Body of pancreas (tissue), 4 donors: ENCODE data around the gene IGSF21.

Experiments
- CTCF ChIP-seq, 7 experiments: fragments of 450-650 bp in 4 of 7; fragments of 200-600 bp in 3 of 7; sonication (generic) in 3 of 7; IDR thresholded peaks; one replicate each; pipeline ENCODE4 v1.5.1; 2016 to 2019; ENCODE audit warnings: antibody characterized with exemption in 7 of 7
- POLR2A ChIP-seq, 3 donors: fragments of 450-650 bp; IDR thresholded peaks; one replicate each; pipeline ENCODE4 v1.6.1; 2016; ENCODE audit warnings: antibody characterized with exemption in 3 of 3, mild to moderate bottlenecking in 2 of 3

GRCh38 chr1:18072066-18072465, 35.5 kb upstream of the IGSF21 start:
- no peak for TF ChIP-seq CTCF (IDR thresholded peaks at IDR 0.05)
- no peak for TF ChIP-seq POLR2A (IDR thresholded peaks at IDR 0.05)
